ENCODE data around the gene RAB35.
A peak's percentile ranks its signal among the peaks of the same experiment; 100 is the strongest.

RAB35 gene

DNA sequence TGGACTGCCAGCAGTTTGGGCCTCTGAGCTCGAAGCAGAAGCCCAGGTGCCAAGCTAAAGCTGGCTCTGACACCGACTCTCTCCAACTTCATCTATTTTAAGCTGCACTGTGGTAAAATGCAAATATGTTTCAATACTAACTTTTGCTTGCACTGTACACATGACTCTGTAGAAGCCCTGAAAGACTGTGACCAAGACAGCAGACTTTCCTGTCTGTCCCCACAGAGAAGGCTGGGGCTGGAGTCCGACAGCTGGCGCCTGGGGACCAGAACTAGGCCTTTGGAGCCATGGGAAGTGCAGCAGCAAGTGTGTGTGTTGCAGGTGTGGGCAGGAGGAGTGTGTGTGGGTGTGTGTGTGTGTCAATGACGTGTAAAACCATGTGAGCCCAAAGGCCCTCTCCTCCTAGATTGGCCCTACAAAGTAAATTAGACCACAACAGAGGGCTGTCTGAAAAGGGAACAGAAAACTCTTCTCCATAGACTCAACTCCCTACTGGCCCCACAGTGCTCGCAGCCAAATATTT lies 16.4 kb upstream of the RAB35 start:
- no peak for DNase-seq (ENCODE audit: low spot score)

DNA sequence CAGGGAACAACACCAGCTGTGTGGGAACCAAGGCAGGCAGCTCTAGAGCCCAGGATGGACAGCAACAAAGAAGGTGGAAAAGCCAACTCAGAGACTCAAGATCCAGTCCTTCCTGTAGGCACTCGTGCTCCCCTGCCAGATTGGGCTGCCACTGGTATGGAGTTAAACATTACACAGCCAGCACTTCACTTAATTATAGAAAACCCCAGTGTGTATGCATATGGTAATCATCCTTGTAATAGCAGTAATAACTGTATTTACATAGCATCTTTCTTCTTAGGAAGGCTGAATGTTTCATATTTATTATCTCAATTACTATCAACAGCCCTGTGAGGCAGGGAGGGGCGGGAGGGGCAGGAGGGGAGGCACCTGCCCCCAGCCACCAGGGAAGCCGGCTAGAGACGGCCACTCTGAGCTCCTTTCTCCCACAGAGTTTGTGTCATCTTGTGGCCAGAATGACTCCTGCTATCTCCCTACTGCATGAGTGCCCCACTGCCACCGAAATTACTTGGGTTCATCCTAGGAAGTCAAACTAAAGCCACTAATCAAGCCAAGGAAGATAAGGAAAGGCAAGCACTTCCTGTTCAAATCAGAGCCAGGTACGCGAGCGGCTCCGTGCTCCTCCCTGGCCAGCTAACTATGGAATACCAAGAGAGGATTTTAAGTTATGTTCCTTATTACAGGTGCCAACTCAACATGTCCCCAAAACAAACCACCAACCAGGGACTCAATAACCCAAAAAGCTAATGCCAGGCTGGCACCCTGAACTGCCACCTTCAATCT lies 15.7 kb upstream of the RAB35 start:
- no peak for DNase-seq (ENCODE audit: low spot score)

DNA sequence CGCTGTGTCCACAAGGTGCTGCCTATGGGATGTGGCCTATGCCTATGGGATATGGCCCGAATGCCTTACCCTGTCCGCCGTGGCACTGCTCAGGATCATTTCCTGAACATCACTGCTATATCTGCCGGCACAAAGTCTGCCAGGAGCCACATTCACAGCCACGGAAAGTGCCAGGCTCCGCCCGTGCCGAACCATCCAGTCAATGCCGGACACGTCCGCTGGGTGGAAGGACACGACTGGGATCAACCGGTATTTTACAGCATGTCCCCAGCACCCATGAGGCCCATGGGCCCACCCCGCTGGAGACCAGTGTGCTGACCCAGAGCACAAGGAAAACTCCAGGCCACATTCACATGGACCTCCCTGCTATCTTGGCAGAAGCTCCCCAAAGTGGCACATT lies 14.6 kb upstream of the RAB35 start:
- DNase-seq (ENCODE audit: low spot score), result no peak

DNA sequence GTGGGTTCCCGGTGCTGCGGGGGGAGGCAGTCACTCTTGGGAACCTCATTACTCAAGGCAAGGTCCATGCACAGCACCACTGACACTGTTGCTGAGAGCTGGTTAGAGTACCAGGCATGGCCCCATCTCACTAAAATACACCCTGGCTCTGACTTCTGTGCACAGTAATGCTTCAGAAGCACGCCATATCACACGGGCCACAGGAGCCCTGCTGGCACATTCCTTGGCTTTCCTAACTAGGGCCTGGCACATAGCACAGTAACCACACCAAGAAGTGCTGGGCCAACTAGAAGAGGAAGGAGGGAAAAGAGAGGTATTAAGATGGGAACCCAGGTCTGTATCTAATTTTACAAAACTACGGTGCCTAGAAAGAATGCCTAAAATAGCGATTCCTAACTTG lies 13.5 kb upstream of the RAB35 start:
- DNase-seq (ENCODE audit: low spot score), result no peak

DNA sequence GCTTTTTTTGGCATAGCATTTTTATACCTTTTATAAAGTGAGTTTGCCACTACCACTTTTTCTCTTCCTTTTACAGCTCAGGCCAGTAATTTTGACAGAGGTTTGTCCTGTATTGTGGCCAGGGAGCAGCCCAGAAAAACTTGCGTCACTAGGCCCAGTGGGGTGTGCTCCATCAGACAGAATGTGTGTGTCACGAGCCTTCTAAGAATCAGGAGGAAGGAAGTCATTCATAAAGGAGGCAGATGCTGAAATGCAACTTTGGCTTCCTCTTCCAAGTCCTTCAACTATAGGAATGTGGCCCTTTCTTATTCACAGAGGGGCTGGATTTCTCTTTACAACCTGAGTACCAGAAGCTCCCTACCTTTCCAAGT lies 10.1 kb upstream of the RAB35 start:
- DNase-seq (ENCODE audit: low spot score), result no peak

DNA sequence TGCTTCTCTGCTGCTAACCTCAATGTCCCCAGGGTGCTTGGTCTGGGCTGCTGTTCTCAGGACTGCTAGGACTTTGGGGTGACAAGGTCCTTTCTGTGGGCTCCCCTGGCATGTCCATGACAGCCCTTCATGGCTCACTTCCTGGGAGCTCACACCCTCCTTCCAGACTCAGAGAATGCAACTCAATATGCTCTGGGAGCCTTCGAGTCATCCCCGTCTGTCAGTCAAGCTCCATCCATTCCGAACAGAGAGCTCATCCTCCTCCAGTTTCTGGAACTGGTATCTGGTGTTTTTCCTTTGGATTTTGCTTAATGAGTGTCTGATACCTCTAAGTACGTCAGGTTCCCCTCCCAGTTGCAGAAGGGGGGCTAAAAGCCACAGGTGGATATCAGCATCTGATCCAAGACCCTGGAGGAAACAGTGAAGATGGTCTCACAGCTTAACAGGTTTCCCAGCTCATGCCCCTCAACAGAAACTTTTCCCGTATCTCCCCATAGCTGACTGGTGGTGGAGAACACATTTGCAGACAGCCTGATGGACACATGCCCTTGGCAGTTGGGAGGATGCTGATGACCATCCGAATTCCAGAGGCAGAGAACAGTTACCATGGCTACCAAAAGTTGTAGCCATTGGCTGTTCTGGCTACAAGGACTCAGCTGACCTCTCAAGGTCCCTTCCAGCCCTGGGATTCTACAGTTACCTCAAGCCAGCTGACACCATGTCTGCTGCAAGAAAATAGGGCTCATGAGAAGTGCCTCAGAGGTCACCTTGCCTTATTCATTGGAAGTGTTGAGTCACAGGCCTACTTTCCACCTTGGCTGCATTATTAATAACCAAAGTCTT lies 9.5 kb upstream of the RAB35 start:
- no peak for DNase-seq (ENCODE audit: low spot score)

DNA sequence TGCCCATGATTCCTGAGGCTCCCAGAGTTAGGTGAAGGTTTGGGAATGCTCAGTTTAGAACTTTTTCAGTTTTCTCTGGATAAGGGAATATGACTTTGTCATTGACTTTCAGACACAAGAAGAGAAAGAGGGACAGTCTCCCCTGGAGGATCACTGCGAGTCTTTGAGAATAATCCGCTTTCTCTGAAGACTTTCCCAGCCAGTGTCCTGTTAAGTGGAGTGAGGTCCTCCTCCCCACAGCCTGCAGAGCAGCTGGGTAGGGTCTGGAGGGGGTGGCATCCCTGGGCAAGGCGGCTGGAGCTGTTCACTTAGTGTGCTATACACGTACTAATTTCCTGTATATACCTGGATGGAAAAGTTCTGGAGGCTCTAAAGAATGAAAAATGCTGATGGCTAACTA lies 8.5 kb upstream of the RAB35 start:
- no peak for DNase-seq (ENCODE audit: low spot score)

DNA sequence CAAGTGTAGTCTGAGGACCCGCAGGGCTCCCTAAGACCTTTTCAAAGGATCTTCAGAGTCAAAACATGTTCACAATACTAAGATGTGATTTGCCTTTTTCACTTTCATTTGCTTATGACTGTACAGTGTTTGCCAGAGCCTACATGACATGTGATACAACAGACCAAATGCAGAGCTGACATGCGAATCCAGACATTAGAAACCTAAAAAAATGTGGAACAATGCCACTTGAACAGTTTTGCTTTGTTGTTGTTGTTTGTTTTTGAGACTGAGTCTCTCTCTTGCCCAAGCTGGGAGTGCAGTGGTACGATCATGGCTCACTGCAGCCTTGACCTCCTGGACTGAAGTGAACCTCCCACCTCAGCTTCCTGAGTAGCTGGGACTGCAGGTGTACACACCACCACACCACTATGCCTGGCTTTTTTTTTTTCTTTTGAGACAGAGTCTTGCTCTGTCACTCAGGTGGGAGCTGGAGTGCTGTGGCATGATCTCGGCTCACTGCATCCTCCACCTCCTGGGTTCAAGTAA lies 5.3 kb upstream of the RAB35 start:
- DNase-seq (ENCODE audit: low spot score), result no peak

DNA sequence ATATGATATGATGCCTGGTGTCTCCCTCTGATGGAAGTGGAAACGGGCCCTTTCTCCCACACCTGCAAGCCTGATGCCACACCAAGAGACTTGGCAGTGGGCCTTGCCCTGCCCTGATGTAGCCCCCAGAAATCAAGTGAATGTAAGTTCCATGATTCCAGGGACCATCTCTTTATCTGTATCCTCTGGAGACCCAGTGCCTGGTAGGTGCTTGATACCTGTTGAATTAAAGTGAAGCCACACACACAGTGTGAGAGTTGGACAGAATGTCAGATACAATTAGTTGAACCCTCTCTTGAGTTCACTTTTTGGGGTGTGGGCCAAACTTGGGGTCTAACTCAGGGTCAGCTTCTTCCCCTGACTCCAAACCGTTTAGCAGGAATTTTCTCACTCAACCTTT lies 4.8 kb upstream of the RAB35 start:
- no peak for DNase-seq (ENCODE audit: low spot score)

DNA sequence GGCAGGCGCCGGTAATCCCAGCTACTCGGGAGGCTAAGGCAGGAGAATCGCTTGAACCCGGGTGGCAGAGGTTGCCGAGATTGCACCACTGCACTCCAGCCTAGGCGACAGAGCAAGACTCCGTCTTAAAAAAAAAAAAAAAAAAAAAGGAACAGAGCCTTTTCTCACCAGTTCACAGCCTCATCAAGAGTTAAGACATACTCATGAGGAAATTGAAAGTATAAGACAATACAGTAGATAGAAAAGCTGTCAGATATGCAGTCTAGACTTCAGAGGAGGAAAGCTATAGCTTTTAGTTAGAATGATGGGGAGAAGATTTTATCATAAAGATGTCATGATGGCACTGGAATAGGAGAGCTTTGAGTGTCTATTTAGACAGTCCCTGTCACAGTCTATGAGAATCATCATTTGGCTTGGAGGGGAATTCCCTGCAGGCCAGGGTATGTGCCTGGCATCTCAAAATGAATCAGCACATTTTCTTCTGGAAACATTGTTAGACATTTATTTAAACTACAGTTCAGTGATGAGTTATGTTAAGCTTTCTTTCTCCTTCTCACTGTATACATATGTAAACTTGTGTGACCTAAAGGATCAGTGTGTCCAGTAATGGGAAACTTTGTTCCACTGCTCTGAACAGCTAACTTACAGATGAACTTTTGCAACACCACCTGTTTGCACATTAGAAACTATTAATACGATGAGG lies 2.9 kb upstream of the RAB35 start:
- no peak for DNase-seq (ENCODE audit: low spot score)

DNA sequence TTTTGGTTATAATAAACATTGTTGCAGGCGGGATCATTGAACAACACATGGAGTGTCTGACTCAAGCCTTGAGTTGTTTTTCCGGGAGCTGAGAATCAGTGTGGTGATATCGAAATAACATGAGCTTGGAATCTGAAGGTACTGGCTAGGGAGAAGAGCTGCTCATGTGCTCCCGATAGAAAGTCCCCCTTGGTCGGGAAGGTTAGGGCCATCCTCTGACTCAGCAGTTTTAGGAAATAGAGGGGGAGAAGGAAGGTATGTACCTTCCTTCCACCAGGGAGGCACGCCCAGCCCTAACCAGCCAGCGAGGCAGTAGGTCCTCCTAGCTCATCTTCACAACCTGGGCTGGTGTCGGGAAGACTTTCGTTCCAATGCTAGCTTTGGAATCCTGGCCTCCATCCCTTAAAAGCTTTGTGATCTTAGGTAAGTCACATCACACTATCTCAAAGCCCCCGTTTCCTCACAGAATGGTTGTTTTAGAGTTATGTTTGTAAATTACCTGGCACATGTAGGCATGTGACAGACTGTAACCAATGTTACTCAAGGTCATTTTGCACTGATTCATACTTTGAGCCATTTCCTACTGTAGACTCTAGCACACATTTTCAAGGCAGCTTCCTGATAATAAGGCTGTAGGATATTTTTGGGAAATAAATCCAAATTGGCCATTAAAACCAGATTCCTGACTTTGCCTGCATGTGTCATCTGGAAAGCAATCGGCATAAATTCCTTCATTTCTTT lies 1.9 kb upstream of the RAB35 start:
- DNase-seq (ENCODE audit: low spot score), result no peak

DNA sequence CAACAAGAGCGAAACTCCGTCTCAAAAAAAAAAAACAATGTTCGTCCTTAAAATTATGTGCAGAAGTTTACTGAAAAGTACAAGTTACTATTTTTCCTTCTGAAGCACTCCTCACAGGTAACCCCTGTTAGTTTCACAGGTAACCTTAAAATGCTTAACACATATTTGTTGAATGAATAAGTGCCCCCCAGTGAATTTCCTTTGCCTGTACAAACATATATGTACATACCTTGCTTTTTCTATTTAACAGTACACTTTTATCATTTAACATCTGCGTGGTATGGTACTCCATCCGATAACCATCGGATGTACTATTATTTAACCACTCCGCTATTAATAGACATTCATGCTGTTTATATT lies 1.4 kb upstream of the RAB35 start:
- no peak for DNase-seq (ENCODE audit: low spot score)

DNA sequence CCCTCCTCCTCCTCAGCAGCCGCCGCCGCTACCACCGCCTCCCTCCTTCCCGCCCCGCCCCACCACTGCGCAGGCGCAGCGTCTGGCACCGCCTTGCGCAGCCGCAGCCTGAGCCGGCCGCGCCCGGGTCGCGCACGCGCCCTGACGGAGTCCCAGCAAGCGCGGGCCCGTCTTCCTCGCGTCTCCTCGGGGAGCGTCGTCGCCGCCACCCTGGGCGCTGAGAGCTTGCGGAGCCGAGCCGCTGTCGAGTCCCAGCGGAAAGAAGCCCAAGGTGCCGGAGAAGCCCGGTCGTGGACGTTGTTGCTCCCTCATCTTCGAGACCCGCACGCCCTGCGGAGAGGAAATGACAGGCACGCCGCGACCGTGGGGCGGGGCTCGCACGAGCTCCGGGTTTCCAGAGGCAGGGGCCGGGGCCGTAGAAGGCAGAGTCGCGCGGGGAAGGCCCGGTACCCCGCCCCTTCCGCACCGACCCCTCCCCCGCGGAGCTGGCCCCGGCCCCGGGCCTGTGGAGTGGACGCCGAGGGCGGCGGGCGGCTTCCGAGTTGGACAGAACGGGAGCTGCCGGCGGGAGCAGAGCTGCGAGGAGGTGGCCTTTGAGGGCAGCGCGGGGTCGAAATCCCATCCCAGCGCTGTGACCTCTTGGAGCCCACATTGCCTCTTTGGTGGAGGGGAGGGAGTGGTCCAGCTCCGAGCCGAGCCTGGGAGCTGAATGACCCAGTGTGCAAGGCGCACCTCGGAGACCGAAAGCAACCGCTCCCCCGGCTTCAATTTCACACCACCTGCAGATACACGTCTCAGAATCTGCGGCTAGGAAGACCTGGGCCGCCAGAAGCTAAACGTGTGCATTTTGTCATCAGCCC lies 469 bp upstream of the RAB35 start:
- DNase-seq (ENCODE audit: low spot score), result peak; percentile 100

DNA sequence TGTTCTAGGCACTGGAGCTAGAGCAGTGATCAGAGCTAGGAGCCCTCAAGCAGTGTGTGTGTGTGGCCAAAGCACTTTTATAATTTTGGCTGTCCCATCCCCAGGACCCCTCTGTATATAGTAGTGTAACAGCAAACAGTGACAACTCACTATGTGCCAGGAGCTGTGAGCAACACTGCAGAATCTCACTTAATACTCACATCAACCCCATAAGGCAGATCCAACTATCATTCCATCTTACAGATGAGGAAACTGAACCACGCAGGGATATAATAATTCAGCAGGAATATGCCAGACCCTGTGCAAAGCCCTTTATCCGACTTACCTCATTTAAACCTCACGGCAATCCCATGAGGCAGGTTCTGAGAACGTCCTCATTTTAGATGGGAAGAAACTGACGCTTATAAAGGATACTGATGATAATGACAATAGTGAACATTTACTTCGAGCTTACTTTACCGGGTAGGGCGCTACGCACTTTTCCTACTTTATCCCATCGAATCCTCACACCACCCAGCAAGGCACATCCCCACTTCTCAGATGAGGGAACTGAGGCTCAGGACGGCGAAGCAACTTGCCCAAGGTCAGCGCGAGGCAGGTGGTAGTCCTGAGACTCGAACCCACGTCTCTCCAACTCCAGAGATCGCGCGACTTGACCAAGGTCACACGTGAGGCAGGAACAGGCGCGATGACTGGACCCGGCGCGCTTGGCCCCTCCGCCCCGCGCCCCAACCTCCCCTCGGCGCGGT lies 687 bp downstream of the RAB35 start:
- DNase-seq (ENCODE audit: low spot score), result no peak

DNA sequence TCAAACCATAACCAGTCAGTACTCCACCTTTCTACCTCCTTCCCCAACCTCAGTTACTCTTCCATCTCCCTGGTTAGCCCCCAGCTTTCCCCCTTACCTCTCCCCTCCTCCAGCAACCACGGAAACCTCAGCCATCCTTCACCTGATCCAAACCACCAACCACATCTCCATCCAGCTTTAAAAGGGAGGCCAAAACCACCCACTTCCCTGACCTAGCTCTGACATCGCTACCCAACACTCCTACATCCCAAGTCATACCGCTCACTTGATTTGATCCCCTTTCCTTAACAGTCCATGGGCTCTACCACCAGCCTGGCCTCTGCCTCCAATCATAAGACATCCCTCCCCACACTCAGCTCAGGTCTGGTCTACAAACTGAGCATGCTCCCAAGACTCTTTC lies 1.5 kb downstream of the RAB35 start:
- DNase-seq (ENCODE audit: low spot score), result no peak

DNA sequence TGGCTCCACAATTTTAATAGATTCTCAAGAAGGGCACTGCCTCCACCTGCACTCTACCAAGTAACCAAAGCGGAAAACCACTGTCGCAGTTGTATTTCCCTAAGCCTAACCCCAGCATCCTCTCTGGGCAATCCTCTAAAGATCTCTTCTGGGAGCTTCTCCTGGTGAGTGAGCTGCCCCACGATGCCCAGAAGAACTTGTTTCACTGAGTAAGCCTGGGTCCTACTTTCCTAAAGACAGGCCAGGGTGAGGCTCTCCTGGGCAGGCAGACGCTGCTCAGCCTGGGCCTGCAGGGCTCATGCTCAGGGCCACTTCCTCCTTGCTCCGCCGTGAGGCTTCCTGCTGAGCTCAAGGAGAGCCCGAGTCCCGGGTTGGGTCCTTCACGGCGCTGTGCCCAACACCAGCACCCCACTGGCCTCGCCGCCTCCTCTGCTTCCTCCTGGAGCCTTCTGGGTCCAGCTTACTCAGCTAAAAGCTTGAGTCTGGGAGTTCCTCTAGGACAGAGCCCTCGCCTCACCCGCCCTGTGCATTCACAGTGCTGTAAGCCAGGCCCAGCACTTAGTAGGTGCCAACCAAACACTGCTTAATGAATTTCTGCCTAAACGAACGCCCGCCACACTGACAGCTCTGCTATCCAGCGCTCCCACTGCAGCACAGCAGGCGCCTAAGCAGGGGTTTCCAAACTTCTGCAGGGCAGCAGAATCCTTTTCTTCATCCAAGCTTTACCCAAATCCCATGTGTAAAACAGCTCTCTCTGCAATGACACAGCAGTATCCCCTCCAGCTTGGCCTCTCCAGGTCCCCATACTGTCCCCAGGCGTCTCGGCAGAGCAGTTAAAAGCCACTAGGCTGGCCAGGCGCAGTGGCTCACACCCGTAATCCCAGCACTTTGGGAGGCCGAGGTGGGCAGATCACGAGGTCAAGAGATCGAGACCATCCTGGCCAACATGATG lies 5.7 kb downstream of the RAB35 start:
- DNase-seq (ENCODE audit: low spot score), result no peak

DNA sequence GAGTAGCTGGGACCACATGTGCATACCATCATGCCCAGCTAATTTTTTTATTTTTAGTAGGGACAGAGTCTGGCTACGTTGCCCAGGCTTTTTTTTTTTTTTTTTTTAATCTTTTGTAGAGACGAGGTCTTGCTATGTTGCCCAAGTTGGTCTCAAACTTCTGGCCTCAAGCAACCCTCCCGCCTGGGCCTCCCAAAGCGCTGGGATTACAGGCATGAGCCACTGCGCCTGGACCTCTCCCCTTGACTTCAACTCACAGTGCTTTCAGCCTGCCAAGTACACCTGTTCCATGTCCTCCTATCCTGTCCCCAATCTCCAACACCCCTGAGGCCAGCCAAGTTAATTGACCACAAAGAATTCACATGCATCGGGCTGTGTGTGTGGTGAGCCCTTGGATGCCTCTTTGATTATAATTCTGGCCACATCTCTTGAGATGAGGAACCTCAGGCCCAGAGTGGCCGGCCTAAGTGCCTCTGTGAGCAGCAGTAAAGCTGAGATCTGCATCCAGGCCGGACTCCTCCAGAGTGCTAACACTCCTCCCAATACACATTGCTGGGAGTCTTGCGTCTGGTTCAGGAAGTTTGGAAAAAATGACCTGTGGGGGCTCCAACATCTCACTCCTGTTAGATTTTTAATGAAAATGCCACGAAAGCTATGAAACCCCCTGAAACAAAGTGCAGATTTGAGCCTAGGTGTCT lies 6.8 kb downstream of the RAB35 start:
- no peak for DNase-seq (ENCODE audit: low spot score)

DNA sequence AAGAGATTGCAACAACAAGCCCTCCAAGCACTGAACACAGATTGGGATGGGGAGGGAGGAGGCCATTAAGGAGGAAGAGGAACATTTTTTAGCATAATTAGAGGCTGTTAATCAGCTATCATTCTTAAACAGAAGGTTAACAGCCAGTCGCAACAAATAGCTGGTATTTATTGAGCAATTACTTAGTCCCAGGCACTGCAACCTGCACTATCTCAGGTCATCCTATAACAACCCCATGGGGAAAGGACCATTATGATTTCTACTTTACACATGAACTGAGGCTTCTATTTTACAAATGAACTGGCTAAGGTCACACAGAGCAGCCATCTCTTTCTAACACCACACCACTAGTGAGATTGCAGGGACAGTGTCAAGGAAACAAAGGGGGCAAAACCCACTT lies 10.4 kb downstream of the RAB35 start:
- DNase-seq (ENCODE audit: low spot score), result no peak
